H1 (cell line): ENCODE measurements around the gene ANXA3. TPM values are rescaled to one million over a fixed set of nuclear protein-coding genes. Genes with fewer than 3 reads are reported as not detected.

Experiments used
- CTCF ChIA-PET: fragments of 300-600 bp; sonication (Branson Sonifier 250); formaldehyde crosslinking; loops from one replicate; lab custom pipeline; 2021; ENCODE audit not compliant: partially characterized antibody; lab: Charles Lee
- POLR2A ChIA-PET: fragments of 300-600 bp; sonication (Branson Sonifier 250); formaldehyde crosslinking; loops from one replicate; lab custom pipeline; 2021; ENCODE audit warnings: inconsistent platforms; ENCODE audit not compliant: partially characterized antibody; lab: Charles Lee
- DNase-seq, 2 experiments: peaks; one replicate each; pipeline versions ENCODE4 v3.0.0 to v3.0.0-alpha.2; 2010 to 2022; ENCODE audit warnings: low spot score in 2 of 2, low read depth in 1 of 2, mixed read lengths in 1 of 2
- FAIRE-seq: peaks from 2 replicates; lab custom pipeline; 2011; peaks lifted over from hg19 to GRCh38; lab: Jason Lieb, UNC
- H2AFZ ChIP-seq: 2 replicates; pipeline ENCODE4 v1.8.1; 2012; ENCODE audit warnings: low read length, inconsistent platforms
- H2AK5ac ChIP-seq: 2 replicates; pipeline ENCODE4 v1.6.1; 2013; ENCODE audit warnings: low read depth, low read length
- H2BK120ac ChIP-seq: replicated peaks from 2 replicates; pipeline ENCODE3; 2013; ENCODE audit warnings: low read depth, low read length, inconsistent platforms
- H2BK12ac ChIP-seq: 2 replicates; pipeline ENCODE4 v1.6.1; 2013; ENCODE audit warnings: low read depth, low read length
- H2BK15ac ChIP-seq: 2 replicates; pipeline ENCODE4 v1.6.1; 2013; ENCODE audit warnings: low read length
- H2BK20ac ChIP-seq: 2 replicates; pipeline ENCODE4 v1.6.1; 2013; ENCODE audit warnings: low read length
- H2BK5ac ChIP-seq: 2 replicates; pipeline ENCODE4 v1.6.1; 2013; ENCODE audit warnings: low read depth, low read length
- H3K14ac ChIP-seq: 2 replicates; pipeline ENCODE4 v1.6.1; 2013; ENCODE audit warnings: inconsistent platforms; ENCODE audit not compliant: insufficient read length
- H3K18ac ChIP-seq: 2 replicates; pipeline ENCODE4 v1.6.1; 2013; ENCODE audit warnings: low read length; ENCODE audit errors: extremely low read depth
- H3K23ac ChIP-seq: 2 replicates; pipeline ENCODE4 v1.6.1; 2013; ENCODE audit warnings: inconsistent platforms; ENCODE audit not compliant: insufficient read length
- H3K23me2 ChIP-seq: 2 replicates; pipeline ENCODE4 v1.6.1; 2013; ENCODE audit warnings: low read depth, low read length
- H3K27ac ChIP-seq: 2 replicates; pipeline ENCODE4 v1.6.1; 2011; ENCODE audit warnings: low read depth, low read length, inconsistent platforms
- H3K27me3 ChIP-seq, 4 experiments: replicated peaks in 1 of 4; 1 replicate in 1 of 4; 2 replicates in 3 of 4; pipeline versions ENCODE4 v1.6.1 to v1.8.1; 2011 to 2013; ENCODE audit warnings: low read length in 3 of 4, mild to moderate bottlenecking in 3 of 4, inconsistent platforms in 2 of 4, mixed read lengths in 2 of 4, moderate library complexity in 1 of 4; ENCODE audit not compliant: control insufficient read depth in 3 of 4, insufficient read depth in 3 of 4; ENCODE audit errors: extremely low read depth in 1 of 4
- H3K36me3 ChIP-seq, 4 experiments: 2 replicates each; pipeline versions ENCODE4 v1.6.1 to v1.8.1; 2011 to 2013; ENCODE audit warnings: mild to moderate bottlenecking in 4 of 4, low read length in 3 of 4, moderate library complexity in 2 of 4, control low read depth in 1 of 4, inconsistent platforms in 1 of 4; ENCODE audit not compliant: insufficient read depth in 4 of 4, control insufficient read depth in 2 of 4
- H3K4ac ChIP-seq: replicated peaks from 2 replicates; pipeline ENCODE3; 2013; ENCODE audit warnings: low read length, low read depth, mixed read lengths, inconsistent platforms; ENCODE audit not compliant: insufficient read length
- H3K4me1 ChIP-seq, 4 experiments: replicated peaks in 1 of 4; 1 replicate in 1 of 4; 2 replicates in 3 of 4; pipeline versions ENCODE4 v1.6.1 to v1.8.1; 2011 to 2013; ENCODE audit warnings: low read length in 3 of 4, inconsistent platforms in 2 of 4, mixed read lengths in 1 of 4; ENCODE audit not compliant: insufficient read depth in 4 of 4, control insufficient read depth in 3 of 4
- H3K4me2 ChIP-seq, 2 experiments: 2 replicates each; pipeline versions ENCODE4 v1.6.1 to v1.8.1; 2011 to 2013; ENCODE audit warnings: low read depth in 2 of 2, low read length in 2 of 2, control low read depth in 1 of 2, inconsistent platforms in 1 of 2, mild to moderate bottlenecking in 1 of 2; ENCODE audit not compliant: insufficient read depth in 1 of 2
- H3K4me3 ChIP-seq, 4 experiments: fragments of 200-600, 300-600 bp in 1 of 4; sonication (generic), shearing (Covaris generic), sonication (Bioruptor Twin) in 1 of 4; 2 replicates each; pipeline versions ENCODE4 v1.5.1 to v1.8.1; 2011 to 2016; ENCODE audit warnings: low read length in 4 of 4, low read depth in 3 of 4, control low read depth in 2 of 4, inconsistent platforms in 2 of 4, mild to moderate bottlenecking in 2 of 4, mixed read lengths in 1 of 4, moderate library complexity in 1 of 4; ENCODE audit not compliant: insufficient read depth in 2 of 4; ENCODE audit errors: extremely low read depth in 1 of 4
- H3K56ac ChIP-seq: replicated peaks from 2 replicates; pipeline ENCODE3; 2013; ENCODE audit warnings: low read depth, mild to moderate bottlenecking, mixed read lengths, low read length, inconsistent platforms; ENCODE audit not compliant: insufficient read length
- H3K79me1 ChIP-seq: 2 replicates; pipeline ENCODE4 v1.6.1; 2013; ENCODE audit warnings: low read depth, low read length, control low read depth
- H3K79me2 ChIP-seq, 2 experiments: 2 replicates each; pipeline versions ENCODE4 v1.6.1 to v1.8.1; 2012 to 2013; ENCODE audit warnings: low read length in 2 of 2, mild to moderate bottlenecking in 2 of 2, inconsistent platforms in 1 of 2; ENCODE audit not compliant: insufficient read depth in 2 of 2, control insufficient read depth in 1 of 2
- H3K9ac ChIP-seq, 4 experiments: replicated peaks in 1 of 4; 1 replicate in 1 of 4; 2 replicates in 3 of 4; pipeline versions ENCODE4 v1.6.1 to v1.8.1; 2011 to 2013; ENCODE audit warnings: low read depth in 3 of 4, low read length in 3 of 4, control low read depth in 2 of 4, mild to moderate bottlenecking in 2 of 4, moderate library complexity in 2 of 4, inconsistent platforms in 1 of 4; ENCODE audit errors: extremely low read depth in 1 of 4
- H3K9me3 ChIP-seq, 2 experiments: 2 replicates each; pipeline versions ENCODE4 v1.6.1 to v1.8.1; 2012 to 2013; ENCODE audit warnings: mild to moderate bottlenecking in 2 of 2, moderate library complexity in 2 of 2, control low read depth in 1 of 2, inconsistent platforms in 1 of 2, low read depth in 1 of 2, low read length in 1 of 2, mixed read lengths in 1 of 2; ENCODE audit not compliant: insufficient read depth in 2 of 2
- H4K20me1 ChIP-seq, 2 experiments: replicated peaks in 1 of 2; 2 replicates each; pipeline versions ENCODE3 to v1.8.1; 2011 to 2013; ENCODE audit warnings: inconsistent platforms in 2 of 2, low read length in 2 of 2, mild to moderate bottlenecking in 1 of 2; ENCODE audit not compliant: insufficient read depth in 2 of 2, control insufficient read depth in 1 of 2
- H4K5ac ChIP-seq: 2 replicates; pipeline ENCODE4 v1.6.1; 2013; ENCODE audit warnings: low read length, low read depth, mixed read lengths, inconsistent platforms; ENCODE audit not compliant: insufficient read length
- H4K8ac ChIP-seq: 2 replicates; pipeline ENCODE4 v1.8.0; 2013; ENCODE audit warnings: mild to moderate bottlenecking, moderate library complexity, low read length, inconsistent platforms; ENCODE audit not compliant: insufficient read depth; ENCODE audit errors: extremely low read depth
- H4K91ac ChIP-seq: replicated peaks from 2 replicates; pipeline ENCODE3; 2013; ENCODE audit warnings: low read length, mixed read lengths, inconsistent platforms; ENCODE audit not compliant: insufficient read length
- CBX8 ChIP-seq: fragments of 300-800, 300-1000 bp; sonication (generic); IDR thresholded peaks from 2 replicates; pipeline ENCODE4 v1.7.1; 2016; ENCODE audit warnings: low read depth, low read length, borderline replicate concordance
- CHD1 ChIP-seq: IDR thresholded peaks from 2 replicates; pipeline ENCODE4 v1.6.1; 2012; ENCODE audit warnings: low read depth, low read length, improper control_type of control experiment
- CTBP2 ChIP-seq: IDR thresholded peaks from 2 replicates; pipeline ENCODE4 v1.7.0; 2011; ENCODE audit warnings: borderline replicate concordance, mild to moderate bottlenecking, moderate library complexity, mixed read lengths, low read length; ENCODE audit not compliant: insufficient read depth, insufficient read length
- JUND ChIP-seq: IDR thresholded peaks from 2 replicates; pipeline ENCODE4 v1.6.1; 2011; ENCODE audit warnings: mild to moderate bottlenecking, improper control_type of control experiment, low read length
- KDM4A ChIP-seq: IDR thresholded peaks from one replicate; pipeline ENCODE4 v1.7.1; 2012; ENCODE audit warnings: low read depth, mild to moderate bottlenecking, moderate library complexity, low read length, inconsistent platforms; ENCODE audit not compliant: severe bottlenecking
- POU5F1 ChIP-seq: IDR thresholded peaks from 2 replicates; pipeline ENCODE4 v1.6.1; 2011; ENCODE audit warnings: low read depth, mild to moderate bottlenecking, low read length, moderate library complexity
- RXRA ChIP-seq: IDR thresholded peaks from 2 replicates; pipeline ENCODE4 v1.6.1; 2011; ENCODE audit warnings: low read depth, mild to moderate bottlenecking, low read length, moderate library complexity; ENCODE audit not compliant: insufficient read depth
- SP2 ChIP-seq: IDR thresholded peaks from 2 replicates; pipeline ENCODE4 v1.6.1; 2012; ENCODE audit warnings: mild to moderate bottlenecking, low read length, inconsistent platforms
- TBP ChIP-seq: IDR thresholded peaks from 2 replicates; pipeline ENCODE4 v1.6.1; 2011; ENCODE audit warnings: low read depth, low read length, improper control_type of control experiment
- WGBS, 2 experiments: shearing (Covaris generic) in 1 of 2; methylation state at CpG; one replicate each; pipeline versions ENCODE4 v1.1.6 to v1.1.7; 2013 to 2015; ENCODE audit warnings: low lambda C conversion rate in 2 of 2, mixed read lengths in 2 of 2, inconsistent platforms in 1 of 2, low coverage in 1 of 2, missing lambda C conversion rate in 1 of 2; ENCODE audit not compliant: insufficient replicate concordance in 2 of 2, insufficient coverage in 1 of 2, insufficient read length in 1 of 2; ENCODE audit errors: extremely low coverage in 1 of 2, missing lambda C conversion rate in 1 of 2; 5-methylcytosine and 5-hydroxymethylcytosine counted together
- polyA plus RNA-seq, 7 experiments: library from polyadenylated mRNA; depleted of rRNA in 3 of 7; stranded (reverse) in 5 of 7; unstranded in 2 of 7; fragments of >200 nt in 5 of 7; fragments of 200-250 nt in 2 of 7; gene quantifications; 1 replicate in 5 of 7; 2 replicates in 1 of 7; 4 replicates in 1 of 7; pipeline versions ENCODE4 v1.2.1 to v1.2.3, GENCODE V29; 2011 to 2013; ENCODE audit warnings: missing spikeins in 2 of 7, mixed read lengths in 2 of 7
- total RNA-seq: library from RNA; stranded (reverse); fragmentation: NEBNext Ultra II Directional; extraction: Animal tissue kit (Norgen Biotek cat#: 25700); gene quantifications from 2 replicates; pipeline ENCODE4 v1.2.1, GENCODE V29; 2021
- TF ChIP-seq, protein P1 (sequence below): IDR thresholded peaks from 2 replicates; pipeline ENCODE4 v1.6.1; 2012; ENCODE audit warnings: low read length, inconsistent platforms

ANXA3 gene
- total and polyA plus RNA-seq, 2 of the 8 experiments (the other 6 are each of a cell fraction or from before 2014, with no cell fraction given), result 10.3 to 27.3 TPM

DNA sequence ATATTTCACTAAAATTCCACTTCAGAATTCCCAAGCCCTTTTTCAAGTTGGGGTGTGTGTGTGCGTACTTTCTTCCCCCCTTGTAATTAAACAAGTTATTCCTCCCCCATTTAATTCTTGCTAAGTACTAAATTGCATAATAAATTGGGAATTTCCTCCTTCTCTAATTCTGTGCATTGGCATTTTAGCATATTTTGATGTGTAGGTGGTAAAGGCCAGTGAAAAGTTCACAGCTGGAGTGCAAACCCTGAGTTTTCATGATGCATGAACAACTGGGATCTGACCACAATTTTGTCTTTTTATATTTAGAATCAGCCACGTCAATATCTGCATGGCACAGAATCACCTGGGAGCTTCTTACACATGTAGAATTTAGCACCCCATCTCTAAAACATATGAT is 18.5 kb downstream of the ANXA3 start:
- Histone ChIP-seq H2BK20ac (no peak overlapping the region), H3K27ac (no peak overlapping the region), H4K5ac (no peak overlapping the region), H3K9ac (no peak overlapping the region), H3K79me2 (no peaks in the 10 kb centered on the region), H3K27me3 (no peaks in the 10 kb centered on the region), H3K36me3 (no peaks in the 10 kb centered on the region), H3K4me1 (peaks cover 0 to 4% (median 3%) of the 10 kb centered on the region in 4 experiments; a peak in 5 of 7 replicates), H2BK15ac (no peak overlapping the region), H2BK120ac (no peak overlapping the region), H4K20me1 (no peaks in the 10 kb centered on the region), H3K9me3 (no peaks in the 10 kb centered on the region), H2AFZ (no peak overlapping the region), H3K23ac (no peak overlapping the region), H2BK12ac (no peak overlapping the region), H3K4me2 (no peak overlapping the region), H3K56ac (no peak overlapping the region), H2AK5ac (no peak overlapping the region), H4K91ac (no peak overlapping the region), H3K4ac (no peak overlapping the region), H3K14ac (no peak overlapping the region), H3K23me2 (no peaks in the 10 kb centered on the region), H4K8ac (no peak overlapping the region), H3K18ac (no peak overlapping the region), H3K4me3 (no peak overlapping the region), H2BK5ac (no peak overlapping the region), H3K79me1 (no peaks in the 10 kb centered on the region)
- WGBS, 2 experiments, result 88% methylated on average over 2 of the region's 2 CpGs; no CpG with 5 or more reads in 1 of the 2 experiments
- no peak for FAIRE-seq
- ChIA-PET POLR2A (interaction anchor here (0.9 kb wide), 1 partner anchor 18 kb away, joined by 4 read pairs; the partner anchor contains the start of gene ANXA3), CTCF (interaction anchor here (0.8 kb wide), 1 partner anchor 75 kb away, joined by 3 read pairs; no protein-coding TSS in a partner anchor)
- no peak for DNase-seq
- no peak for TF ChIP-seq TBP
- TF ChIP-seq POU5F1, result no peak
- TF ChIP-seq JUND, result no peak
- no peak for TF ChIP-seq CBX8
- TF ChIP-seq CHD1, result no peak
- TF ChIP-seq CTBP2, result no peak
- TF ChIP-seq, protein P1, sequence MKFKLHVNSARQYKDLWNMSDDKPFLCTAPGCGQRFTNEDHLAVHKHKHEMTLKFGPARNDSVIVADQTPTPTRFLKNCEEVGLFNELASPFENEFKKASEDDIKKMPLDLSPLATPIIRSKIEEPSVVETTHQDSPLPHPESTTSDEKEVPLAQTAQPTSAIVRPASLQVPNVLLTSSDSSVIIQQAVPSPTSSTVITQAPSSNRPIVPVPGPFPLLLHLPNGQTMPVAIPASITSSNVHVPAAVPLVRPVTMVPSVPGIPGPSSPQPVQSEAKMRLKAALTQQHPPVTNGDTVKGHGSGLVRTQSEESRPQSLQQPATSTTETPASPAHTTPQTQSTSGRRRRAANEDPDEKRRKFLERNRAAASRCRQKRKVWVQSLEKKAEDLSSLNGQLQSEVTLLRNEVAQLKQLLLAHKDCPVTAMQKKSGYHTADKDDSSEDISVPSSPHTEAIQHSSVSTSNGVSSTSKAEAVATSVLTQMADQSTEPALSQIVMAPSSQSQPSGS, result no peak
- no peak for TF ChIP-seq RXRA
- TF ChIP-seq KDM4A, result no peak
- no peak for TF ChIP-seq SP2
